K562 (cell line): ENCODE results near the gene PRRC2A. TPM values are rescaled to one million over a fixed set of nuclear protein-coding genes. Genes with fewer than 3 reads are reported as not detected.

Experiments used
- ARID4B ChIP-seq: sonication (generic); formaldehyde crosslinking; IDR thresholded peaks from 2 replicates; pipeline ENCODE4 v1.8.0; 2022; ENCODE audit warnings: mild to moderate bottlenecking, missing genetic modification reagents
- ATF6 ChIP-seq: sonication (generic); formaldehyde crosslinking; IDR thresholded peaks from 2 replicates; pipeline ENCODE4 v1.4.0; 2020; ENCODE audit warnings: mild to moderate bottlenecking, missing genetic modification reagents
- CSDE1 ChIP-seq, 2 experiments: fragments of 450-650 bp; IDR thresholded peaks; 2 replicates each; pipeline ENCODE4 v1.6.1; 2016; ENCODE audit warnings: mild to moderate bottlenecking in 1 of 2
- CTCF ChIP-seq, 3 experiments: IDR thresholded peaks in 2 of 3; conservative IDR thresholded peaks in 1 of 3; 2 replicates each; pipeline ENCODE4 v1.5.1; 2011 to 2012; ENCODE audit warnings: low read length in 3 of 3, mild to moderate bottlenecking in 3 of 3, control low read depth in 2 of 3, improper control_type of control experiment in 1 of 3, inconsistent platforms in 1 of 3, low read depth in 1 of 3, mixed read lengths in 1 of 3, moderate library complexity in 1 of 3; ENCODE audit not compliant: insufficient read depth in 2 of 3
- MCM7 ChIP-seq, 2 experiments: fragments of 450-650 bp; IDR thresholded peaks; 2 replicates each; pipeline ENCODE4 v1.6.1; 2016 to 2018
- NFYB ChIP-seq: IDR thresholded peaks from 2 replicates; pipeline ENCODE4 v1.6.1; 2011; ENCODE audit warnings: mild to moderate bottlenecking, moderate library complexity; ENCODE audit not compliant: insufficient read length; ENCODE audit errors: extremely low read depth
- PHB ChIP-seq: fragments of 250-450 bp; sonication (Bioruptor Pico); IDR thresholded peaks from 2 replicates; pipeline ENCODE4 v1.5.0; 2021
- PHF8 ChIP-seq: fragments of 200-600 bp; sonication (generic); IDR thresholded peaks from 2 replicates; pipeline ENCODE4 v1.6.1; 2012; ENCODE audit warnings: mixed run types, mild to moderate bottlenecking, inconsistent platforms, low read length, moderate library complexity, borderline replicate concordance
- SUPT5H ChIP-seq: fragments of 450-650 bp; IDR thresholded peaks from 2 replicates; pipeline ENCODE4 v1.6.1; 2016
- VEZF1 ChIP-seq: fragments of 200-800 bp; sonication (Bioruptor generic); IDR thresholded peaks from 2 replicates; pipeline ENCODE4 v1.6.1; 2017; ENCODE audit warnings: missing genetic modification characterization, missing compliant biosample characterization
- ZBTB43 ChIP-seq: sonication (generic); formaldehyde crosslinking; IDR thresholded peaks from 2 replicates; pipeline ENCODE4 v1.8.0; 2023; ENCODE audit warnings: mild to moderate bottlenecking, missing genetic modification reagents
- ZFX ChIP-seq: sonication (generic); formaldehyde crosslinking; IDR thresholded peaks from 2 replicates; pipeline ENCODE4 v1.8.0; 2022; ENCODE audit warnings: mild to moderate bottlenecking, missing genetic modification reagents, moderate library complexity
- ZNF23 ChIP-seq: fragments of 250-450 bp; sonication (Bioruptor Pico); IDR thresholded peaks from 2 replicates; pipeline ENCODE4 v1.4.0; 2020; ENCODE audit warnings: mild to moderate bottlenecking
- polyA plus RNA-seq, 8 experiments: library from polyadenylated mRNA; depleted of rRNA in 4 of 8; stranded (reverse) in 5 of 8; unstranded in 3 of 8; fragments of >200 nt; fragmentation: Nextera tagmentation in 2 of 8; fragmentation: Illumina TruSeq in 1 of 8; extraction: Ambion mirVana in 2 of 8; extraction: Trizol in 1 of 8; gene quantifications; 2 replicates each; pipeline versions ENCODE4 v1.2.1 to v1.2.3, GENCODE V29; 2011 to 2014; ENCODE audit warnings: inconsistent platforms in 1 of 8, missing spikeins in 1 of 8
- total RNA-seq, 7 experiments: library from RNA; depleted of rRNA in 6 of 7; stranded (reverse); fragments of >200 nt in 6 of 7; fragmentation: Illumina TruSeq in 2 of 7; extraction: Trizol in 2 of 7; gene quantifications; 2 replicates each; pipeline versions ENCODE4 v1.2.1 to v1.2.3, GENCODE V29; 2011 to 2021; ENCODE audit warnings: low replicate concordance in 1 of 7

The PRRC2A gene
- total and polyA plus RNA-seq, 9 of the 15 experiments (the other 6 are each of a cell fraction or from before 2014, with no cell fraction given), result 1.0 to 332 (median 63.0) TPM

GRCh38 chr6:31661262-31662123 is 41.0 kb downstream of the PRRC2A start (continued):
- TF ChIP-seq CTCF (IDR thresholded peaks at IDR 0.05 in 2 of 3, conservative IDR thresholded peaks at IDR 0.05 in 1 of 3; ENCODE audit: insufficient read depth in 2 of 3, low read depth in 1 of 3, low read length in 3 of 3) (peak in 1 of 3 experiments; percentile 8; a peak in 1 of 6 replicates), PHB (CRISPR knock-in tag) (no peak), MCM7 (IDR thresholded peaks at IDR 0.05) (0 out of 4 replicates have a peak, but pooled peaks of 1 of the 2 experiments have one; percentile 10), ZNF23 (no peak), ATF6 (no peak), PHF8 (no peak), ZBTB43 (CRISPR knock-in tag) (0 out of 2 replicates have a peak, but pooled peaks have one; percentile 58), NFYB (no peak), SUPT5H (peak; percentile 4; the same call in 1 of the 2 replicates), ZFX (CRISPR knock-in tag) (no peak), CSDE1 (IDR thresholded peaks at IDR 0.05) (0 out of 4 replicates have a peak, but pooled peaks of 1 of the 2 experiments have one; percentile 25), ARID4B (CRISPR knock-in tag) (peak; percentile 21; the same call in 1 of the 2 replicates), VEZF1 (CRISPR knock-in tag) (no peak)
